GM12878 (cell line): ENCODE data around the gene MRPS14. TPM values are rescaled to one million over a fixed set of nuclear protein-coding genes. Genes with fewer than 3 reads are reported as not detected.
A peak's percentile ranks its signal among the peaks of the same experiment; 100 is the strongest.

ENCODE experiments used
- BMI1 ChIP-seq: fragments of 450-650 bp; IDR thresholded peaks from 2 replicates; pipeline ENCODE4 v1.6.1; 2016; ENCODE audit warnings: mild to moderate bottlenecking, moderate library complexity, borderline replicate concordance
- CREB1 ChIP-seq: IDR thresholded peaks from 2 replicates; pipeline ENCODE4 v1.6.1; 2012; ENCODE audit warnings: low read depth, mild to moderate bottlenecking, inconsistent platforms
- E4F1 ChIP-seq: fragments of 450-650 bp; IDR thresholded peaks from 2 replicates; pipeline ENCODE4 v1.6.1; 2018; ENCODE audit warnings: borderline replicate concordance, mild to moderate bottlenecking; ENCODE audit not compliant: partially characterized antibody
- GATAD2B ChIP-seq: fragments of 450-650 bp; conservative IDR thresholded peaks from 2 replicates; pipeline ENCODE4 v1.6.1; 2017; ENCODE audit warnings: low read depth, mild to moderate bottlenecking, moderate library complexity
- MTA3 ChIP-seq: IDR thresholded peaks from 2 replicates; pipeline ENCODE4 v1.6.1; 2012; ENCODE audit warnings: low read length, inconsistent platforms, borderline replicate concordance
- PAX8 ChIP-seq: fragments of 450-650 bp; IDR thresholded peaks from 2 replicates; pipeline ENCODE4 v1.6.1; 2017; ENCODE audit warnings: mild to moderate bottlenecking, moderate library complexity
- POLR2AphosphoS2 ChIP-seq: IDR thresholded peaks from 2 replicates; pipeline ENCODE4 v1.6.1; 2011; ENCODE audit warnings: low read depth, mild to moderate bottlenecking, low read length, improper control_type of control experiment, moderate library complexity
- RBBP5 ChIP-seq: fragments of 200-600 bp; sonication (generic); conservative IDR thresholded peaks from 2 replicates; pipeline ENCODE4 v1.6.1; 2016
- SIX5 ChIP-seq: IDR thresholded peaks from 2 replicates; pipeline ENCODE4 v1.6.1; 2011; ENCODE audit warnings: mild to moderate bottlenecking, low read depth, low read length, moderate library complexity; ENCODE audit not compliant: severe bottlenecking
- SMAD1 ChIP-seq: fragments of 450-650 bp; IDR thresholded peaks from 2 replicates; pipeline ENCODE4 v1.6.1; 2018; ENCODE audit warnings: mild to moderate bottlenecking, low read depth; ENCODE audit not compliant: partially characterized antibody
- SRF ChIP-seq, 2 experiments: IDR thresholded peaks; 2 replicates each; pipeline ENCODE4 v1.6.1; 2011; ENCODE audit warnings: low read depth in 2 of 2, low read length in 2 of 2, mild to moderate bottlenecking in 1 of 2, moderate library complexity in 1 of 2
- SUZ12 ChIP-seq: fragments of 200-600 bp; sonication (generic); IDR thresholded peaks from one replicate; pipeline ENCODE4 v1.6.1; 2018; ENCODE audit warnings: antibody characterized with exemption, mild to moderate bottlenecking; ENCODE audit not compliant: unreplicated experiment
- TCF7 ChIP-seq: IDR thresholded peaks from 2 replicates; pipeline ENCODE4 v1.6.1; 2014; ENCODE audit warnings: antibody characterized with exemption, borderline replicate concordance
- USF1 ChIP-seq: IDR thresholded peaks from 2 replicates; pipeline ENCODE4 v1.6.1; 2011; ENCODE audit warnings: borderline replicate concordance, low read depth, mild to moderate bottlenecking, moderate library complexity, mixed read lengths, low read length; ENCODE audit not compliant: insufficient read depth; ENCODE audit errors: extremely low read length
- ZBTB40 ChIP-seq: fragments of 450-650 bp; IDR thresholded peaks from 2 replicates; pipeline ENCODE4 v1.6.1; 2016; ENCODE audit warnings: mild to moderate bottlenecking, moderate library complexity, borderline replicate concordance
- polyA plus RNA-seq, 11 experiments: library from polyadenylated mRNA; depleted of rRNA in 4 of 11; unstranded in 6 of 11; stranded (reverse) in 5 of 11; fragments of >200 nt; fragmentation: Nextera tagmentation in 4 of 11; fragmentation: Illumina TruSeq in 1 of 11; extraction: Ambion mirVana in 4 of 11; extraction: Trizol in 1 of 11; gene quantifications; 1 replicate in 1 of 11; 2 replicates in 10 of 11; pipeline versions ENCODE4 v1.2.1 to v1.2.3, GENCODE V29; 2011 to 2016; ENCODE audit warnings: inconsistent platforms in 2 of 11, missing spikeins in 2 of 11, low read depth in 1 of 11
- total RNA-seq, 4 experiments: library from RNA; depleted of rRNA in 3 of 4; stranded (reverse); fragments of >200 nt in 3 of 4; fragmentation: Illumina TruSeq in 1 of 4; extraction: Trizol in 1 of 4; gene quantifications; 2 replicates each; pipeline versions ENCODE4 v1.2.1 to v1.2.3, GENCODE V29; 2013 to 2021
- TF ChIP-seq, protein P1 (sequence below): IDR thresholded peaks from 2 replicates; pipeline ENCODE4 v1.6.1; 2012; ENCODE audit warnings: low read depth, low read length, improper control_type of control experiment
- TF ChIP-seq, protein P2 (sequence below): fragments of 450-650 bp; IDR thresholded peaks from 2 replicates; pipeline ENCODE4 v1.6.1; 2017; ENCODE audit warnings: mild to moderate bottlenecking, moderate library complexity

Gene MRPS14
- total and polyA plus RNA-seq, 10 of the 15 experiments (the other 5 are each of a cell fraction or from before 2014, with no cell fraction given): 31.1 to 224 (median 50.4) TPM

GRCh38 chr1:174999216-174999935, 23.8 kb downstream of the MRPS14 start (continued):
- peak; percentile 87 for TF ChIP-seq USF1
- peak; percentile 91 for TF ChIP-seq PAX8
- TF ChIP-seq RBBP5: no peak
- TF ChIP-seq GATAD2B: peak; percentile 71
- peak; percentile 54 for TF ChIP-seq E4F1
- TF ChIP-seq ZBTB40: peak; percentile 98
- peak; percentile 61 for TF ChIP-seq SMAD1
- TF ChIP-seq, protein P1, sequence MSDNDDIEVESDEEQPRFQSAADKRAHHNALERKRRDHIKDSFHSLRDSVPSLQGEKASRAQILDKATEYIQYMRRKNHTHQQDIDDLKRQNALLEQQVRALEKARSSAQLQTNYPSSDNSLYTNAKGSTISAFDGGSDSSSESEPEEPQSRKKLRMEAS: peak; percentile 45; the same call in 1 of the 2 replicates
- peak; percentile 61 for TF ChIP-seq SIX5
- TF ChIP-seq MTA3: no peak
- 0 out of 2 replicates have a peak, but pooled peaks have one; percentile 46 for TF ChIP-seq TCF7
- no peak for TF ChIP-seq SUZ12
- TF ChIP-seq CREB1: peak; percentile 98
- TF ChIP-seq SRF (IDR thresholded peaks at IDR 0.05; ENCODE audit: low read depth in 2 of 2, low read length in 2 of 2): peak in 1 of 2 experiments; percentile 53; a peak in 2 of 4 replicates
- TF ChIP-seq BMI1: peak; percentile 91
- peak; percentile 80 for TF ChIP-seq POLR2AphosphoS2
- TF ChIP-seq, protein P2, sequence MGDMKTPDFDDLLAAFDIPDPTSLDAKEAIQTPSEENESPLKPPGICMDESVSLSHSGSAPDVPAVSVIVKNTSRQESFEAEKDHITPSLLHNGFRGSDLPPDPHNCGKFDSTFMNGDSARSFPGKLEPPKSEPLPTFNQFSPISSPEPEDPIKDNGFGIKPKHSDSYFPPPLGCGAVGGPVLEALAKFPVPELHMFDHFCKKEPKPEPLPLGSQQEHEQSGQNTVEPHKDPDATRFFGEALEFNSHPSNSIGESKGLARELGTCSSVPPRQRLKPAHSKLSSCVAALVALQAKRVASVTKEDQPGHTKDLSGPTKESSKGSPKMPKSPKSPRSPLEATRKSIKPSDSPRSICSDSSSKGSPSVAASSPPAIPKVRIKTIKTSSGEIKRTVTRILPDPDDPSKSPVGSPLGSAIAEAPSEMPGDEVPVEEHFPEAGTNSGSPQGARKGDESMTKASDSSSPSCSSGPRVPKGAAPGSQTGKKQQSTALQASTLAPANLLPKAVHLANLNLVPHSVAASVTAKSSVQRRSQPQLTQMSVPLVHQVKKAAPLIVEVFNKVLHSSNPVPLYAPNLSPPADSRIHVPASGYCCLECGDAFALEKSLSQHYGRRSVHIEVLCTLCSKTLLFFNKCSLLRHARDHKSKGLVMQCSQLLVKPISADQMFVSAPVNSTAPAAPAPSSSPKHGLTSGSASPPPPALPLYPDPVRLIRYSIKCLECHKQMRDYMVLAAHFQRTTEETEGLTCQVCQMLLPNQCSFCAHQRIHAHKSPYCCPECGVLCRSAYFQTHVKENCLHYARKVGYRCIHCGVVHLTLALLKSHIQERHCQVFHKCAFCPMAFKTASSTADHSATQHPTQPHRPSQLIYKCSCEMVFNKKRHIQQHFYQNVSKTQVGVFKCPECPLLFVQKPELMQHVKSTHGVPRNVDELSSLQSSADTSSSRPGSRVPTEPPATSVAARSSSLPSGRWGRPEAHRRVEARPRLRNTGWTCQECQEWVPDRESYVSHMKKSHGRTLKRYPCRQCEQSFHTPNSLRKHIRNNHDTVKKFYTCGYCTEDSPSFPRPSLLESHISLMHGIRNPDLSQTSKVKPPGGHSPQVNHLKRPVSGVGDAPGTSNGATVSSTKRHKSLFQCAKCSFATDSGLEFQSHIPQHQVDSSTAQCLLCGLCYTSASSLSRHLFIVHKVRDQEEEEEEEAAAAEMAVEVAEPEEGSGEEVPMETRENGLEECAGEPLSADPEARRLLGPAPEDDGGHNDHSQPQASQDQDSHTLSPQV: peak; percentile 75; the same call in 1 of the 2 replicates
